Cardiac atrium fibroblast (primary cell): ENCODE measurements around the gene DDX17. TPM values are rescaled to one million over a fixed set of nuclear protein-coding genes. Genes with fewer than 3 reads are reported as not detected.

Experiments
- total RNA-seq: library from RNA; depleted of rRNA; stranded (reverse); fragments of >200 nt; gene quantifications from 2 replicates; pipeline ENCODE4 v1.2.3, GENCODE V29; 2015

The DDX17 gene
- total RNA-seq = 223 and 266 TPM in 2 replicates

DNA sequence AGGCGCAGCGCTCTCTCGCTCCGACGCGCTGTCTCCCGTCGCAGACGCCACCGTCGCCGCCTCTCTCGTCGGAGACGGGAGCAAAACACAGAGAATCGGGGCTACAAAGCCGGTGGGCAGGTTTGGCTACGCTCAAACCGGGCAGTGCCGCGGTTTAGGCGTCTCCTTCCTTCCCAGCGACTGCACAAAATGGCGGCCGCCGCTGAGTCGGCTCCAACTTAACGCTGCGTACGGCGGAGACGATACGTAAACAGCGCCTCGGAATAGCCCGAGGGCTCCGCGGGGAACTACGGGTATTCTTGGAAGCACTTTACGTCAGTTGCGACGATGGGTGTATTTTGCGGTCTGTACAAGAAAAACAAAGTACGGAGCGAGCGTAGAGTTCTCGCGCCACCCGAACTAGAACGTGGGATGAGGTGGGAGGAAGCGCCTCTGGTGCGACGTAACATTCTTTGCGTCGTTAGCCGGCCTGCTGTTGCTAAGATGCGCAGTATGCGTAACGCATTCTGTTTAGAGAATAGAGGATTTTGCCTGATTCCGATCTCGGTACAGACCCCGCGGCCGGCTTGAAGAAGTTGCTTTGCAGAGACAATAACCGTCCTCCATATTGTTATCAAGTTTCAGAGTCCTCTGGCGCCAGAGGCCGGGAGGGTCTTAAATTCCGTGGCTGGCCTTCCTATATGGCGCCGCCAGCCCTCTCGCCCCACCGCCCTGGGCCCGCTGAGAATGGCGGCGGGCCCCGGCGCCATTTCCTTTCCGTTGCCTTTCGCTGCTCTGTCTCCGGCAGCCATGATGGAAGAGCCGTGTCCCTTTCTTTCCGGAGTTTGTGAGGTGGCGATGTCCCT lies at the start of gene DDX17:
Gene DDX17, minus strand, starts transcription at position 194 of the 845 bp plus-strand sequence.

DNA sequence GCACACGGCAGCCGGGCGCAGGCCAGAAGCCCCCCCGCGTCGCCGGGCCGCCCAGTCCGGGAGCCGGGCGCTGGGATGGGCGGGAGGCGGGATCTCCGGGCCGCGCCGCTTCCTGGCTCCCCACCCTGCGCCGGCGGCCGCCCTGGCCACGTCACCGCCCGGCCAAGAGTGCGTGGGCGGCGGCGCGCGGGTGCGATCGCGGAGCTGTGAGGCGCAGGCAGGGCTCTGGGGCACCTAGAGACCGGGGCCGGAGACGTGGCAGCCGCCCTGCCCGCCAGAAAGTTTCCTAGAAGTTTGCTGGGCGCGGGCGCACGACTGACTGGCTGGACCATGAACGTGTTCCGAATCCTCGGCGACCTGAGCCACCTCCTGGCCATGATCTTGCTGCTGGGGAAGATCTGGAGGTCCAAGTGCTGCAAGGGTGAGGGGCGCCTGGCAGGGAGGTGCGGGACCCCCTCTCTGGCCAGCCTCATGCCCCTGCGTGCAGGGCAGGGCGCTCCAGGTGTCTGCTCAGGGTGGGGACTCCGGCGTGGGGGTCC lies 38.1 kb downstream of the DDX17 start, which contains the start of gene KDELR3:
Gene KDELR3, plus strand, starts transcription at position 193 of the 539 bp plus-strand sequence. Its CDS starts 138 bp downstream, at position 331.

GRCh38 chr22:38455076-38455529 lies 51.0 kb downstream of the DDX17 start, which contains the start of gene KCNJ4:
TSS of gene KCNJ4 (minus strand) at chr22:38455199. CDS start at chr22:38428132, 27,067 bp downstream.

Other genes with a start within 250 kb of the DDX17 start
- gene TMEM184B, start 233.3 kb downstream of the DDX17 start, total RNA-seq = 62.6 and 80.5 TPM in 2 replicates
- 102 and 123 TPM in 2 replicates for gene CSNK1E, start 188.9 kb downstream of the DDX17 start, total RNA-seq
- not detected in 2 replicates for gene KCNJ4, start 51.1 kb downstream of the DDX17 start, total RNA-seq
- 183 and 192 TPM in 2 replicates for gene KDELR3, start 38.2 kb downstream of the DDX17 start, total RNA-seq
- under 0.01 TPM in 1 of 2 replicates, not detected in the other for gene DMC1, start 63.9 kb upstream of the DDX17 start, total RNA-seq
- gene FAM227A, start 150.1 kb upstream of the DDX17 start, total RNA-seq = 0.65 and 0.90 TPM in 2 replicates
- gene CBY1, start 150.3 kb upstream of the DDX17 start, total RNA-seq = 10.2 and 16.4 TPM in 2 replicates
- 42.8 and 47.3 TPM in 2 replicates for gene TOMM22, start 175.6 kb upstream of the DDX17 start, total RNA-seq
- 49.6 and 52.0 TPM in 2 replicates for gene JOSD1, start 194.6 kb upstream of the DDX17 start, total RNA-seq
- gene GTPBP1, start 199.6 kb upstream of the DDX17 start, total RNA-seq = 27.5 and 45.0 TPM in 2 replicates
- gene SUN2, start 249.7 kb upstream of the DDX17 start, total RNA-seq = 60.5 and 69.3 TPM in 2 replicates